CD4-positive, alpha-beta T cell treated with Interferon gamma for 1 hour (primary cell): ENCODE measurements around the gene PRAMEF1.
"Not testable (repeated sequence)": the region's sequence is repeated elsewhere in the genome, so short reads cannot be mapped to it uniquely, and the experiment has no call there.

Source experiments
- DNase-seq: peaks from one replicate; pipeline ENCODE4 v3.0.0-alpha.2; 2020

PRAMEF1 gene, protein sequence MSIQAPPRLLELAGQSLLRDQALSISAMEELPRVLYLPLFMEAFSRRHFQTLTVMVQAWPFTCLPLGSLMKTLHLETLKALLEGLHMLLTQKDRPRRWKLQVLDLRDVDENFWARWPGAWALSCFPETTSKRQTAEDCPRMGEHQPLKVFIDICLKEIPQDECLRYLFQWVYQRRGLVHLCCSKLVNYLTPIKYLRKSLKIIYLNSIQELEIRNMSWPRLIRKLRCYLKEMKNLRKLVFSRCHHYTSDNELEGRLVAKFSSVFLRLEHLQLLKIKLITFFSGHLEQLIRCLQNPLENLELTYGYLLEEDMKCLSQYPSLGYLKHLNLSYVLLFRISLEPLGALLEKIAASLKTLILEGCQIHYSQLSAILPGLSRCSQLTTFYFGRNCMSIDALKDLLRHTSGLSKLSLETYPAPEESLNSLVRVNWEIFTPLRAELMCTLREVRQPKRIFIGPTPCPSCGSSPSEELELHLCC

DNA sequence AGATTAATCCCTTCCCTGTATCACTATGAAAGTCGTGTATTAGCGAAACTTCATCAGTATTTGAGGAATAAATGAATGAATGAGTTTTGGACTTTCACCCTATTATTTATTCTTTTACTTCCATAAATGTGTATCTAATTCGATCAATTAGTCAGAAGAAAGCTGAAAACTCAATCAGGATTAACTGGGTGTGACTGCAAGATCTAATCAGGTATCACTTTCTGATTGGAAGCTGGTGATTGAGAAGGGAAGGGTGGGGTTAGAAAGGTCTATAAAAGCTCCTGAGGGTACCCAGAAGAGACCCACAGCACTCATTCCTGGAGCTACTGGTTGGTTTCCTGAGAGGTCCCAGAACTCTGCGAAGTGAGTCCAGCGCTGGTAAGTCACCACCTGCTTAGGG lies at the start of gene PRAMEF1:
Gene PRAMEF1 (plus strand): TSS at position 301 of the 400 bp plus-strand sequence. CDS start 1,831 bp downstream, outside the sequence.
- not testable (repeated sequence) for DNase-seq

DNA sequence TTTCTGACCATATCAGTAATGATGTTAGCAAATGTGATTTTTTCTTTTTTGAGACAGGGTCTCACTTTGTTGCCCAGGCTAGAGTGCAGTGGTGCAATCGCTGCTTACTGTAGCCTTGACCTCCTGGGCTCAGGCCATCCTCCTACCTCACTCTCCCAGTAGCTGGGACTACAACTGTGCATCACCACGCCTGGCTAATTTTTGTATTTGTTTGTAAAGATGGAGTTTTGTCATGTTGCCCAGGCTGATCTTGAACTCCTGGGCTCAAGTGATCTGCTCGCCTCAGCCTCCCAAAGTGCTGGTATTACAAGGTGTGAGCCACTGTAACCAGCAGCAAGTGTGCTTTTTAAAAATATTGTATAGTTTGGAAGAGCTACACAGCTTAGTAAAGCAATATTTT lies 49.3 kb upstream of the PRAMEF1 start:
- DNase-seq = no peak

DNA sequence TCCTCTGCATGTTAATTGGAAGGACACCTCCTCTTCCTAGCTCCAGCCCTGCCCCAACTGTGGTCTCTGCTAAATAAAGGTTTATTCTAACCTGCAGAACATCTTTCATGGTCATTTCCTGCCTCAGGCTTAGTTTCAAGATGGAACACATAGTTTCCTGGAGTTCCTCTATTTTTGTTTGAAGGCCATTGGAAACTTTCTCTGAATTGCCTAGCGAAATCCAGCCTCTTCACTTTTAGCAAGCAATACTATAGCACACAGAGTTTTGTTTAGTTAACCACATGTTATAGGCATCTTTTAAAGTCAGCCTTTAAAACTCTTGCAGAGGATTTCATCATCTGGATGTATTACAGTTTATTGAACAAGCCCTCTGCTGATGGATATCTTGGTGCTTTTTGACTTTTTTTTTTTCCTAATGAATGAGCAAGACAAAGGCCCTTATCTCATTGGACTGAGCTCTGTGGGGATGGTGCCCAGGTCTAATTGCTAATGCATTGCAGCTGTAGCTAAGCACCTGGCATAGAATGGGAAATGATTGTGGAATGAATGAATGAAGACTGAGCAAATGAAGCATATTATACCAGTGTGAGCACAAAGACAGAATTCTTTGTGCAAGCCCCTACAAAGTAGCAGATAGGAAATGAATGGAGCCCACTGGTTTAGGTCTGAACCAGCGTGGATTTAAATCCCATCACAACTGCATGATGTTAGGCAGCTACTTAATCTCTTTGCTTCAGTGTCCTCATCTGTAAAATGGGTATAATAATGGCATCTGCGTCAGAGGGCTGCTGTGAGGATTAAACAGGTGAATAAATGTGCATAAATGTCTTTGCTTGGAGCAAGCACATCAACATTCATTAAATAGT lies 45.8 kb upstream of the PRAMEF1 start:
- no peak for DNase-seq

DNA sequence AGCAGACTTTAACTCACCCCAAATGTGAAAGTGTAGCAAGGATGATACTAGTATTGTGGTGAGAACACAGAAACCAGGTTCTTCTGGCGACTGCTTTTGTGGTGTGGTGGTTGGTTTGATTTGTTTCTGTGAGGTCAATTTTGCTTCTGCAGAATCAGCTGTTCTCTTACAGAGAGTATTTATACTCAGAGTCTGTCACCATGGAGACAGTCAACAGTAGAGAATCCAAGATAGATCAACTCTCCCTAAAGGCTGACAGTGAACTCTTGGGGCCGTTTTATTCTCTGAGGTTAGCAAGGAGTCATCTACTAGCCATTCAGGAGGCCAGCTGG lies 45.2 kb upstream of the PRAMEF1 start, which contains the start of gene CFAP107:
Gene CFAP107 (plus strand): TSS at position 209 of the 332 bp plus-strand sequence. CDS start 231 bp downstream, outside the sequence.
- no peak for DNase-seq

DNA sequence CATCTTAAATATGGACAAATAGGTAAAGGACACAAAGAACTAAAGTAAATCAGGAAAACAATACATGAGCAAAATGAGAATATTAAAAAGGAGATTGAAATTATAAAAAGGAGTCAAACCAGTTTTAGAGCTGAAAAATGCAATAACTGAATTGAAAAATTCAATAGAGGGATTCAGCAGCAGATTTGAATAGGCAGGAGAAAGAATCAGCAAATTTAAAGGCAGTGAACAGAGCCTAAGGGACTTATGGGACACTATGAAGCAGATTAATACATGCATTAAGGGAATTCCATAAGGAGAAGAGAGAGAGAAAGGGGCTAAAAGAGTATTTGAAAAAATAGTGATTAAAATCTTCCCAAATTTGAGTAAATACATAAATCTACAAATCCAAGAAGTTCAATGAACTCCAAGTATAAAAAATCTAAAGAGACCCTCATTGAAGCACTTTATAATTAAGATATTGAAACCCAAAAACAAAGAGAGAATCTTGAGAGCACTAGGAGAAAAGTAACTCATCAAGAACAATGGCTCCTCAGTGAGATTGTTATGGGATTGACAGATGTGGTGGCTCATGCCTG lies 42.3 kb upstream of the PRAMEF1 start:
- no peak for DNase-seq

DNA sequence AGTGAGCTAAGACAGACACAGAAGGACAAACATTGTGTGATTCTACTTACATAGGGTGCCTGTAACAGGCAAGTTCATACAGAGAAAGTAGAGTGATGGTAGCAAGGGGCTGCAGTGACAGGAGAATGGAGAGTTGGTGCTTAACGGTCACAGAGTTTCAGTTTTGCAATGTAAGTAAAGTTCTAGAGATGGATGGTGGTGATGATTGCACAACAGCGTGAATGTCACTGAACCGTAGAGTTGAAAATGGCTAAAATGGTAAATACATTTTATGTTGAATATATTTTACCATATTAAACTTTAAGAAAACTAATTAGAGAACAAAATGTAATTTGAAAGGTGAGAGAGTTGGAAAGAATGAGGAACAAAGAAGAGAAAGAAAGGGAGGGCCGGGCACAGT lies 36.5 kb upstream of the PRAMEF1 start:
- no peak for DNase-seq

DNA sequence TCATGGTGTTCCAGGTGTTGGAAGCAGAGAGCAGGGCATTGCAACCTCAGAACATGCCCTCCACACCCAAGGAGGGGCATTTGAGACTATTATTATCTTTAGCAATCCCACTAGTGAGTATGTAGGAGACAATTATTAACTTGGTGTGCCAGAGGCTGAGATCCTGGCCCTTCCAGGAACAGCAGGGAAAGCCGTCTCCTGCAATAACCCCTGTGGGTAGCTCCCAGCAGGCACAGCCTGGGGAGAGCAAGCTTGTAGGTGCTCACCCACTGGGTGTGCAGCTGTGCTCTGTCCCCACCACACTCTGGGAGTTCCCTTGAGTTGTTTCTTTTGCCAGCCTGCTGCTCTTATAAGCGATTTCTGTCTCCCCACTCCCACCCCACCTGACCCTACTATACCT lies 34.9 kb upstream of the PRAMEF1 start:
- DNase-seq = no peak

DNA sequence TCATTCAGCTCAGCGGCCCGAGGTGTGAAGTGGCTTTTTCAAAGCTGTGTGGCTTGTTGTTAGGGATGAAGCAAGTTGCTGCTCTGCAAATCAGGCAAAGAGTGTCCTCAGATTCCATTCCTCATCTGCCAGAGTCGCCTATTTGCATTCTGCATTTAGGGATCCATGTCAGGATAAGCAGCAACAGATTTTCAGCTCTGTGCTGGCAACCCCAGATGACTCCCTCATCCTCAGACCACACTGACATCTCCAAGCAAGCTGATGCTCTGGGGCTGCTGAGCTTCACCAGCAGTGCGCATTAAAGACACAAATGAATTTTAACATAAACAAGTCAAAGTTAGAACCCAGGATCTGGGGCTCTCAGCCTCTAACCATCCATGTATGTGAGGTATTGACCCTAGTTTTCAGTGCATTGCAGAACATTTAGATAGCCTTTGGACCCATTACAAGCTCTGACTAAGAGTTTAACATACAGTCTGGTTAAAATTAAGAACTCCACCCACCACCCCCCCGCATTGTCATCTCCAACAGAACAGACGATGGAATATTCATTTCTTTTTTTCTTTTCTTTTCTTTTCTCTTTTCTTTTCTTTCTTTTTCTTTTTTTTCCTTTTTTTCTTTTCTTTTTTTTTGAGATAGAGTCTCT lies 34.3 kb upstream of the PRAMEF1 start:
- DNase-seq = no peak

DNA sequence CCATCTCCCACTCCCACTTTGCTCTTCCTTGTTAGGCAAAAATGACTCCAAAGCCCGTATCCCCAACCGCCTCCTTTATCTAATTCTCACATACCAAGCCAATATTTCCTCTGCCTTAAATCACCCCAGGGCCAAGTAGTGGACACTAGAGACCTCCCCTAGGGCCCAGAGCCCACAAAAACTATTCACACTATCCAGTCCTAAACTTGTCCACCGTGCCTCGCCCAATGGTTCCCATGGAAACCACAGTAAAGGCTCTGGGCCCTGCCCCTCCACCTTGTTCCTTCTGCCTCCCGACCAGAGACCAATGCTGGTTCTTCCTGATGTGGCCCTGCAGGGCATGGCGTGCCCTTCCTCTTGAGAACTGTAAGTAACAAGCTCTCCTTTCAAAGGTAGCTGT lies 33.4 kb upstream of the PRAMEF1 start:
- DNase-seq = no peak

DNA sequence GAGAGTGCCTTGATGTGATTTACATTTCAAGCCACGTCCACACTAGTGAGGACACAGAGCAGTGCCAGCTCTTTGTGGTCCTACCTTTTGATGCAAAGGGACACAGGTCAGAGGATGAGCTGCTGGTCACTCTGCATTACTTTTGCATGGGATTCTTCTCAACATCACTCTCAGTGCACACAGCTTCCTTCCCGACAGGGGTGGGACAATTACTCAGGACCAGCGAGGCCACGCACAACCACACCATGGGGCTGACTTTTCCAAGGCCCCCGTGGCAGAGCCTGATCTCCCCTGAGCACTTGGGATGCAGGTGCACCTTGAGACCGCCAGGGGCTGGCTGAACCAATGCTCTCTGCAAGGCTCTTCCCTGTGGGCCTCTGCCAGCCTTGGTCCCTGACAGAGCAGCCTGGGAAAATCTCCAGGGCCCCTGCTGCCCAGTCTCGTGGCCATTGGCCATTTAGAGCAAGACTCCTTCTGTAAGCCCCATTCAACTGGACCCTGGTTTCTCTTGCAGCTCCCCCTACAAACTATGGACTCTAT lies 30.9 kb upstream of the PRAMEF1 start:
- DNase-seq = no peak

DNA sequence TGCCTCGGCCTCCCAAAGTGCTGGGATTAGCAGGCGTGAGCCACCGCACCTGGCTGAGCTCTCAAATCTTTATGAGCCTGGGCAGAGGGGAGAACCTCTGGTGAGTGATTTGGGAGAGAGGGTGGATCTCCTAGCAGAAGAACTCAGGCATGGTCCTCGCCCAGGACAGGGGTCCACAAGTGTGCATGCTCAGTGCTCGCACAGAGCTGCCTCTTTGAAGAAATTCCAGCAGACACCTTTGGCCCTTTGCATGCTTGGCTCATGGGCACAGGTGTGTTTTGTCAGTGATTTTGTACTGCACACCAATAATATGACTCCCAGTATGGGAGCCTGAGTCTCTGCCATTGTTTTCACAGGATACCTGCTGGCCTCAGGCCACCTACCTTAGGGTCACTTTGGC lies 29.4 kb upstream of the PRAMEF1 start:
- no peak for DNase-seq

DNA sequence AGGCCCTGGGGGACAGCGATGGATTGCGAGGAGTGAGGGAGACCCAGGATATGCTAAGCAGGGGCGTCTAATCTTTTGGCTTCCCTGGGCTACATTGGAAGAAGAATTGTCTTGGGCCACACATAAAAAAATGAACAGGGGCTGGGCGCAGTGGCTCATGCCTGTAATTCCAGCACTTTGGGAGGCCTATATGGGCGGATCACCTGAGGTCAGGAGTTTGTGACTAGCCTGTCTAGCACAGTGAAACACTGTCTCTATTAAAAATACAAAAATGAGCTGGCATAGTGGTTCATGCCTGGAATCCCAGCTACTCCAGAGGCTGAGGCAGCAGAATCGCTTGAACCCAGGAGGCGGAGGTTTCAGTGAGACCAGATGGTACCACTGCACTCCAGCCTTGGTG lies 28.4 kb upstream of the PRAMEF1 start:
- DNase-seq = no peak

DNA sequence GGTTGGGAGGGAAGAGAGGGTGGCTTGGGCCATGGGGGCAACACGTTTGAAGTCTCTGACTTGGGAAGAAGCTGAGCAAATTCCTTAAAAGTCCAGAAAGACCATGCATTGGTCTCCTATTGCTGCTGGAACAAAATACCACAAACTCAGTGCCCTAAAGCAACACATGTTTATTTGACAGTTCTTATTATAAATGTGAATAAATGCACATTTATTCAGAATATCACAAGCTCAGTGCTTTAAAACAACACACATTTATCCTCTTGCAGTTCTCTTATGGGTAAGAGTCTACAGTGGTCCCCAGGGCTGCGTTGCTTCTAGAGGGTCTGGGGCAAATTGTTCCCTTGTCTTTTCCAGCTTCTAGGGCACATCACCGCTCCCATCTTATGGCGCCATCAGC lies 27.7 kb upstream of the PRAMEF1 start:
- no peak for DNase-seq

DNA sequence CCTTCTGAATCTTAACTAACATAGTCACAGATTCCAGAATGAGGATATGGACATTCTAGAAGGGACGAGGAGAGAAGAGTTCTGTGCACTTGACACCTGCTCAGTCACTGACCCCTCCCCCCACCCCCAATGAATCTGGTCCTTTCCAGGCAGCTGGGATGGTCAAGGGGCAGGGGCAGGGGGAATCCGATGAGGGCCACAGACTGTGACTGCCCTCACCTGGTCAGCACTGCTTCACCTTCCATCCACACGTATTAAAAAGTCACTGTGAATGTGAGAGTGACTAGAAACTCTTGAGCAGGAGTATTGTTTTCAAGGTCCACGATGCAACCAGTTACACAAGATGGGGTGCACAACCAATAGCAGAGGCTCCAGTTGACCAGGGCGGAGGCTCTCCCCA lies 27.2 kb upstream of the PRAMEF1 start:
- no peak for DNase-seq

DNA sequence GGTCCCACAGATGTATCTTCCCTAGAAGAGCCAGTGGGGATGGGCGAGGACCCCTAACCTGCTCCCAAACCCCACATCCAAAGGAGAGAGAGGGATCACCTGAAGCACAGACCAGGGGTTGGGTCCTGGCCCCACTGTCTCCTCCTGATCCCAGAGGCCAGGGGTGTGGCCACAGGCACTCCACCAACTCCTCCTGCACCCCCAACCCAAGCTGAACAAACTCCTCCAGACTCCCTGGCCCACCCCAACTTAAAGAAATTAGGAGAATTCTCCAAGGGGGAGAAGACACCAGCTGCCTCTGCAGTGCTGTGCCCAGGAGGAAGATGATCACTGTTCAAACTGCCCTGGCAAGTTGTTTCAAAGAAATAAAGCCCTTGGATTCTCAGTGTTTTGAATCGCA lies 22.2 kb upstream of the PRAMEF1 start:
- DNase-seq = no peak

DNA sequence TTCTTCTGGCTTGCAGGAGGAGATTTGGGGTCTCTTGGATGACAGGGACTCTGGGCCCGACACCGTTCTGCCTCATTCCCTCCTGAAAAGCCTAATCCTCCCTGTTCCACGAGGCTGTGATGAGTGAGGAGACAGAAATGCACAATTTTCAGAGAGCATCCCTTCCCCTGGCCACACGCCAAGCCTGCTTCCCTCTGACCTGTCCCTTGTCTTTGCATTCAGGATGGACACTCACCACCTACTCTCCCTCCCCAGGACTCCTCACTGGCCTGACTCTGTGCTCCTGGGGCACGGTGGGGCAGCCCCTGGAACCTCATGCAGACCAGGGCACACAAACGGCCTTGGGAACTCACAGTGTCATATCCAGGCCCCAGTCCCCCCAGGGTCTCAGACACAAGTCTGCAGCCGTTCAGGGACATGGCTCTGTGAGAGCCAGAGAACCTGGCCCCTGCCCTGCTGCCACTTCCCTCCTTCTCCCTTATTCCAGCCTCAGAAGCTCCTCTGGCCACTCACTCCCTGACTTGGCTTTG lies 21.2 kb upstream of the PRAMEF1 start:
- DNase-seq = no peak

DNA sequence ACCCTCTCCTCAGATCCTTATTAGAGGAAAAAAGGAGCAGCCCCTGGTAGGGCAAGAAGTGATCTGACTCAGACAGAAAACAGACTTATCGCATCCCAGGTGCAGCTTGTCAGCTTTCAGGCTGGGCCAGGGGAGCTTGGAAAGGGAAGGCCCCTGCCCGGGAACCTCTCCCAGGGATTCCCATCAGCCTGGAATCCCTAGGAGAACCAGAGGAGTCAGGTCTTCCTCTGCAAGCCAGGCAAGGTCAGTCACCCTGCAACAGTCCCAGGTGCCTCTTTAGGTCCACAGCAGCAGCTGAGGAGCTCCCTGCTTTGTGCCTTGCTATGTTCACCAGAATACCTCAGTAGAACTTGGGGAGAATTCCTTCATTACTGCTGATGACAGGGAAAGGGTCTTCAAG lies 20.6 kb upstream of the PRAMEF1 start:
- DNase-seq = no peak

DNA sequence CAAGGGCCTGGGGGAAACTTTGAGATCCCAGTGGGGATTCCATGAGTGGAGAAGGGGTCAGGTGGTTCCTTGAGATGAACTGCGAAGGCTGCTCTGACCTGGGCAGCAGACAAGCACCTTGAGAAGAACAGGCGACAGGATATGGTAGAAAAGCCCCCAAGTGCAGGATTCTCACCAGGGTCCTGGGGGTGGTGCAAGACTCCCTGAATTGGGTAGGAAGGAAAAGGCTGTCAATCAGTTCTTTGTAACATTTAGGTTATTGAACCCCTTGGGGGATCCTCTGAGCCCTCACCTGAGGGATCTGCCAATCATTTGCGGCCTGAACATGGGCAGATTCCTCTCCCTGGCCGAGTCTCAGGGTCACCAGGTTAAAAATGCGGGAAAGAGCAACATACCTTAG lies 20.0 kb upstream of the PRAMEF1 start:
- DNase-seq = no peak

DNA sequence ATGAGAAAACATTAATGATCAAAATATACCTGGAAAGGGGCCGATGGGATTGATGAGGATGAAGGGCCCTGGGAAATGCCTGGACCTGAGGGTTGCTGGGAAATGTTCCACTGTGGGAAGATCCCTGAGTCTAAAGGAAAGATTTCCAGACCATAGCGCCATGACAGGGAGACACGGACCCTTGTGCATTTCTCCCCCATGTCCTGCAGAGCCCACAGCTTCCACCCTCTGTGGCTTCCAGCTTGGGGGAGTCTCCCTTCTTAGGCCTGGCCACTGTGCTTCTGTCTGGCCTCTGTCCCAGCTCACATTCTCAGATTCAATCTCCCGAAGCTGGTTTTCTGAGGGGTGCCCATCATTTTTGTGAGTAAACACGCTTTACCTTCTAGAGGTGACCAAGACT lies 18.7 kb upstream of the PRAMEF1 start:
- DNase-seq = no peak

DNA sequence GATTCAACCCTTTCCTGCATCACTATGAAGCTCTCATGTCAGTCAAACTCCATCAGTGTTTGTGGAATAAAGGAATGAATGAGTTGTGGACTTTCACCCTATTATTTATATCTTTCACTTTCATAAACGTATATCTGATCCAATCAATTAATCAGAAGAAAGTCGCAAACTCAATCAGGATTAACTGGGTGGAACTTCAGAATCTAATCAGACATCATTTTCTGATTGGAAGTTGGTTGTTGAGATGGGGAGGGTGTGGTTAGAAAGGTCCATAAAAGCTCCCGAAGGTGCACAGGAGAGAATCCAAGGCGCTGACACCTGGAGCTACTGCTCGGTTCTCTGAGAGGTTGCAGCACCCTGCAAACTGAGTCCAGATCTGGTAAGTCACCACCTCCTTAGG lies 17.8 kb upstream of the PRAMEF1 start, which contains the start of gene PRAMEF12:
Gene PRAMEF12 (plus strand): TSS at position 301 of the 400 bp plus-strand sequence. CDS start 1,130 bp downstream, outside the sequence.
- no peak for DNase-seq

DNA sequence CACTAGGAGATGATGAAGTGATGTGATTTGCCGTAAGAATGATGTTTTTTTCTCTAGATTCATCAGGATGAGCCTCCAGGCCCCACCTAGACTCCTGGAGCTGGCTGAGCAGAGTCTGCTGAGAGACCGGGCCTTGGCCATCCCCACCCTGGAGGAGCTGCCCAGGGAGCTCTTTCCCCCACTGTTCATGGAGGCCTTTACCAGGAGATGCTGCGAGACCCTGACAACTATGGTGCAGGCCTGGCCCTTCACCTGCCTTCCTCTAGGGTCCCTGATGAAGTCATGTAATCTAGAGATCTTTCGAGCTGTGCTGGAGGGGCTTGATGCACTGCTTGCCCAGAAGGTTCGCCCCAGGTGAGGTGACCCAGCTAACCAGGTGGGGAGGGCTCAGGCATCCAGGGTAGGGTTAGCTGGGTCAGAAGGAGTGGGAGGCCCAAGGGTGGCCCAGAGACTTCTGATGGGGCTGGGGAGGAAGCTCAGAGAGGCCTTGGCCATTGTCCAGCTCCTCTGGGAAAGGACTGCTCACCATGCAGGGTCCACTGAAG lies 16.3 kb upstream of the PRAMEF1 start:
- DNase-seq = no peak

DNA sequence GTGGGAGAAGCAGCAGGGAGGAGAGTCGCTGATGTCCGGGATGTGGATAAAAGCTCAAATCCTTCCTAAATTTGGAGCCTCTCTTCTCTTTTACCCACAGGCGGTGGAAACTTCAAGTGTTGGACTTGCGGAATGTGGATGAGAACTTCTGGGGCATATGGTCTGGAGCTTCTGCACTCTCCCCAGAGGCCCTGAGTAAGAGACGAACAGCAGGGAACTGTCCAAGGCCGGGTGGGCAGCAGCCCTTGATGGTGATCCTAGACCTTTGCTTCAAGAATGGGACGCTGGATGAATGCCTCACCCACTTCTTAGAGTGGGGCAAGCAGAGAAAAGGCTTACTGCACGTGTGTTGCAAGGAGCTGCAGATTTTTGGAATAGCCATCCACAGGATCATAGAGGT lies 15.8 kb upstream of the PRAMEF1 start:
- no peak for DNase-seq
